Gastrocnemius medialis (tissue), 4 donors: ENCODE results near the gene DND1.

ENCODE experiments used
- POLR2A ChIP-seq, 2 donors: fragments of 450-650 bp; IDR thresholded peaks; one replicate each; pipeline ENCODE4 v1.6.1; 2017; ENCODE audit warnings: antibody characterized with exemption in 2 of 2, mild to moderate bottlenecking in 2 of 2, moderate library complexity in 2 of 2
- TF ChIP-seq, protein P1 (sequence below), 5 experiments: fragments of 450-650 bp in 3 of 5; fragments of 200-600 bp in 2 of 5; sonication (generic) in 2 of 5; IDR thresholded peaks in 4 of 5; conservative IDR thresholded peaks in 1 of 5; 1 replicate in 4 of 5; 2 replicates in 1 of 5; pipeline ENCODE4 v1.5.1; 2016 to 2019; ENCODE audit warnings: antibody characterized with exemption in 5 of 5, mild to moderate bottlenecking in 3 of 5, moderate library complexity in 3 of 5

DNA sequence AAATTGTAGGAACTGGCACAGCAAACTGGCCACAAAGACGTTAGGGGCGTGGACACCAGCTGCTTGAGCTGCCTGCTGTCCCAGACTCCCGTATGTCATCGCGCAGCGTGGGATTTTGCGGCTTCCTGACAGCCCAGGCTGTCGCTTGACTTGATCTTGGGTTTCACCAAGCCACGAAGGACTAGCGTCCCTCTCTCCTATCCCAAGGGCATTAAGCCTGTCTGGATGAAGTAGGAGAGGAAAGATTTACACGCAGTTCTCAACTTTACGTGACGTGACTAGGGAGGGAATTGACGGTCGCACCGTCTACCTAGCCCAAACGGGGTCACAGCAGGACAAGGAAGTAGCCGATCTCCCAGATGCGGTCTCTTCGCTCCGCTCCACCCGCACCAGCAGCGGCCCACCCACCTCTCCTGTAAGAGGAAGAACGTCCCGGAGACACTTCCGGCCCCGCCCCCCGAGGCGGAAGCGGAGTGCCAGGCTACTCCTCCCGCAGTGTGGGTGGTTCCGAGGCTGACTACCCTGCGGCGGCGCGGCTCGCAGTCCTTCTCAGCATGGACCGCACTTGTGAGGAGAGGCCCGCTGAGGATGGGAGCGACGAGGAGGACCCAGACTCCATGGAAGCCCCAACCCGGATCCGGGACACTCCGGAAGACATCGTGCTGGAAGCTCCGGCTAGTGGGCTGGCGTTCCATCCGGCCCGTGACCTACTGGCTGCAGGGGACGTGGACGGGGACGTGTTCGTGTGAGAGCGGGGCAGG lies 8.8 kb downstream of the DND1 start, which contains the start of gene WDR55:
- TF ChIP-seq, protein P1, sequence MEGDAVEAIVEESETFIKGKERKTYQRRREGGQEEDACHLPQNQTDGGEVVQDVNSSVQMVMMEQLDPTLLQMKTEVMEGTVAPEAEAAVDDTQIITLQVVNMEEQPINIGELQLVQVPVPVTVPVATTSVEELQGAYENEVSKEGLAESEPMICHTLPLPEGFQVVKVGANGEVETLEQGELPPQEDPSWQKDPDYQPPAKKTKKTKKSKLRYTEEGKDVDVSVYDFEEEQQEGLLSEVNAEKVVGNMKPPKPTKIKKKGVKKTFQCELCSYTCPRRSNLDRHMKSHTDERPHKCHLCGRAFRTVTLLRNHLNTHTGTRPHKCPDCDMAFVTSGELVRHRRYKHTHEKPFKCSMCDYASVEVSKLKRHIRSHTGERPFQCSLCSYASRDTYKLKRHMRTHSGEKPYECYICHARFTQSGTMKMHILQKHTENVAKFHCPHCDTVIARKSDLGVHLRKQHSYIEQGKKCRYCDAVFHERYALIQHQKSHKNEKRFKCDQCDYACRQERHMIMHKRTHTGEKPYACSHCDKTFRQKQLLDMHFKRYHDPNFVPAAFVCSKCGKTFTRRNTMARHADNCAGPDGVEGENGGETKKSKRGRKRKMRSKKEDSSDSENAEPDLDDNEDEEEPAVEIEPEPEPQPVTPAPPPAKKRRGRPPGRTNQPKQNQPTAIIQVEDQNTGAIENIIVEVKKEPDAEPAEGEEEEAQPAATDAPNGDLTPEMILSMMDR (IDR thresholded peaks at IDR 0.05 in 4 of 5, conservative IDR thresholded peaks at IDR 0.05 in 1 of 5): no peak
- TF ChIP-seq POLR2A (IDR thresholded peaks at IDR 0.05): peak; percentile 76 to 84
